Thoracic aorta (tissue), 2 donors: ENCODE measurements around the gene LPIN1. TPM values are rescaled to one million over a fixed set of nuclear protein-coding genes. Genes with fewer than 3 reads are reported as not detected.

Source experiments
- ATAC-seq: fragments of 150-250 bp; one replicate; pipeline ENCODE4 v1.8.0; 2017; ENCODE audit warnings: low read depth; ENCODE audit not compliant: insufficient number of reproducible peaks, low FRiP score
- DNase-seq: peaks from one replicate; pipeline ENCODE4 v3.0.0-alpha.2; 2020; ENCODE audit warnings: low spot score
- H3K27ac ChIP-seq, 2 donors: fragments of 200-600 bp; sonication (generic); 1 replicate in 1 of 2; 2 replicates in 1 of 2; pipeline ENCODE4 v1.5.1; 2016; ENCODE audit warnings: mild to moderate bottlenecking in 2 of 2, moderate library complexity in 2 of 2
- H3K27me3 ChIP-seq: fragments of 200-600 bp; sonication (generic); replicated peaks from 2 replicates; pipeline ENCODE4 v1.6.0; 2016; ENCODE audit warnings: mild to moderate bottlenecking; ENCODE audit not compliant: insufficient read depth
- H3K36me3 ChIP-seq: fragments of 200-600 bp; sonication (generic); one replicate; pipeline ENCODE4 v1.5.1; 2016
- H3K4me1 ChIP-seq, 2 donors: fragments of 200-600 bp; sonication (generic); 1 replicate in 1 of 2; 2 replicates in 1 of 2; pipeline versions ENCODE4 v1.5.1 to v1.6.0; 2016; ENCODE audit warnings: low read depth in 2 of 2, mild to moderate bottlenecking in 1 of 2; ENCODE audit not compliant: control insufficient read depth in 1 of 2
- H3K4me3 ChIP-seq: fragments of 200-600 bp; sonication (generic); 2 replicates; pipeline ENCODE4 v1.5.1; 2016; ENCODE audit warnings: mild to moderate bottlenecking
- H3K9me3 ChIP-seq: fragments of 200-600 bp; sonication (generic); 2 replicates; pipeline ENCODE4 v1.5.1; 2016
- total RNA-seq, 2 donors: library from RNA; depleted of rRNA; stranded (reverse); fragments of >200 nt; gene quantifications; one replicate each; pipeline versions ENCODE4 v1.1.0 to v1.2.3, GENCODE V29; 2016
- TF ChIP-seq, protein P1 (sequence below): fragments of 200-600 bp; sonication (generic); IDR thresholded peaks from one replicate; pipeline ENCODE4 v1.5.1; 2019; ENCODE audit warnings: antibody characterized with exemption

The LPIN1 gene
- total RNA-seq, 2 donors from 2014 or later = 24.5 to 55.8 TPM

GRCh38 chr2:11867926-11868325 lies 121.5 kb downstream of the LPIN1 start:
- H3K9me3 ChIP-seq = no peaks in the 10 kb centered on the region
- DNase-seq = no peak
- H3K4me1 ChIP-seq = peaks cover 0 to 5% of the 10 kb centered on the region in 2 donors
- H3K27me3 ChIP-seq = no peaks in the 10 kb centered on the region
- TF ChIP-seq, protein P1, sequence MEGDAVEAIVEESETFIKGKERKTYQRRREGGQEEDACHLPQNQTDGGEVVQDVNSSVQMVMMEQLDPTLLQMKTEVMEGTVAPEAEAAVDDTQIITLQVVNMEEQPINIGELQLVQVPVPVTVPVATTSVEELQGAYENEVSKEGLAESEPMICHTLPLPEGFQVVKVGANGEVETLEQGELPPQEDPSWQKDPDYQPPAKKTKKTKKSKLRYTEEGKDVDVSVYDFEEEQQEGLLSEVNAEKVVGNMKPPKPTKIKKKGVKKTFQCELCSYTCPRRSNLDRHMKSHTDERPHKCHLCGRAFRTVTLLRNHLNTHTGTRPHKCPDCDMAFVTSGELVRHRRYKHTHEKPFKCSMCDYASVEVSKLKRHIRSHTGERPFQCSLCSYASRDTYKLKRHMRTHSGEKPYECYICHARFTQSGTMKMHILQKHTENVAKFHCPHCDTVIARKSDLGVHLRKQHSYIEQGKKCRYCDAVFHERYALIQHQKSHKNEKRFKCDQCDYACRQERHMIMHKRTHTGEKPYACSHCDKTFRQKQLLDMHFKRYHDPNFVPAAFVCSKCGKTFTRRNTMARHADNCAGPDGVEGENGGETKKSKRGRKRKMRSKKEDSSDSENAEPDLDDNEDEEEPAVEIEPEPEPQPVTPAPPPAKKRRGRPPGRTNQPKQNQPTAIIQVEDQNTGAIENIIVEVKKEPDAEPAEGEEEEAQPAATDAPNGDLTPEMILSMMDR = no peak
- H3K27ac ChIP-seq = no peak overlapping the region
- ATAC-seq = no peak
- no peaks in the 10 kb centered on the region for H3K36me3 ChIP-seq
- H3K4me3 ChIP-seq = no peak overlapping the region

- H3K9me3 ChIP-seq = no peaks in the 10 kb centered on the region
- no peak overlapping the region for H3K27ac ChIP-seq
- TF ChIP-seq, protein P1 = no peak
- no peaks in the 10 kb centered on the region for H3K36me3 ChIP-seq
- no peaks in the 10 kb centered on the region for H3K4me1 ChIP-seq
- H3K4me3 ChIP-seq = no peak overlapping the region
- DNase-seq (no peak), ATAC-seq (no peak)
- H3K27me3 ChIP-seq = no peaks in the 10 kb centered on the region
These were observed 123.1 kb downstream of the LPIN1 start for GRCh38 chr2:11869391-11869991.

- no peak overlapping the region for H3K4me3 ChIP-seq
- TF ChIP-seq, protein P1 = no peak
- DNase-seq (no peak), ATAC-seq (no peak)
- no peaks in the 10 kb centered on the region for H3K27me3 ChIP-seq
- H3K27ac ChIP-seq = no peak overlapping the region
- no peaks in the 10 kb centered on the region for H3K9me3 ChIP-seq
- no peaks in the 10 kb centered on the region for H3K4me1 ChIP-seq
- H3K36me3 ChIP-seq = no peaks in the 10 kb centered on the region
These were observed 123.6 kb downstream of the LPIN1 start for GRCh38 chr2:11870064-11870463.

DNA sequence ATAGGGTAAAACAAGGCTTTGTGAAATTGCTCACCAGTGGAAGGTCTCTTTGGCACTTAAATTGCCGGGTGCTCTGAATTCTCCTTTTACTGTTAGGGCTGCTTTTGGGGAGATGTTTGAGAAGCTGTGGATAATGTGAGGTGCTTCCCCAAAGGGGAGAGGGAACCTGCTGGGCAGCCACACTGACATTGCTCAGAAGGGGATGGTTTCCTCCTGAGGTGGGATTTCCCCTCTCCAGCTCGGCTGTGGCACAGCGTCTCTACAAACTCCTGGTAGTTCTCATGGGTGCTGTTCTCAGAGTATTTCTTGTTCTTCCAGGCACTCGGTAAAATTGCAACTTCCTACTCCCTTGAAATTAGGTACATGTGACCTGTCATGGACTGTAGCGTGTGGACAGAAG lies 124.2 kb downstream of the LPIN1 start:
- TF ChIP-seq, protein P1 = no peak
- Histone ChIP-seq H3K27ac (no peak overlapping the region), H3K36me3 (no peaks in the 10 kb centered on the region), H3K4me1 (no peaks in the 10 kb centered on the region), H3K9me3 (no peaks in the 10 kb centered on the region), H3K27me3 (no peaks in the 10 kb centered on the region), H3K4me3 (no peak overlapping the region)
- no peak for ATAC-seq
- no peak for DNase-seq

DNA sequence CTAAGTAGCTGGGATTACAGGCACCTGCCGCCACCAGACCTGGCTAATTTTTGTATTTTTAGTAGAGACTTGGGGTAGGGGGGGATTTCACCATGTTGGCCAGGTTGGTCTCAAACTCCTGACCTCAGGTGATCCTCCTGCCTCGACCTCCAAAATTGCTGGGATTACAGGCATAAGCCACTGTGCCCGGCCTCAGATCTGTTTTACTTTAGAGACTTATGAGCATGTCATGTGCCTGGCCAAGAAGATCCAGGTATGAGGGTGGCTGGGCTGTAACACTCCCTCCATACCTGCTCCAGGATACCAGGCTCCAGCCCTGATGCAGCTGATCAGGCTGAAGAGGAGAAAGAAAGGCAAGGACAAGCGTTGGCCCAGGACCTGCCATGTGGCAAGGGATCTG lies 125.0 kb downstream of the LPIN1 start:
- ATAC-seq = no peak
- TF ChIP-seq, protein P1 = no peak

More for the DNA sequence above, 125.0 kb downstream of the LPIN1 start:
- no peak overlapping the region for H3K27ac ChIP-seq
- H3K4me3 ChIP-seq = no peak overlapping the region
- H3K27me3 ChIP-seq = no peaks in the 10 kb centered on the region
- no peak for DNase-seq
- H3K36me3 ChIP-seq = no peaks in the 10 kb centered on the region
- no peaks in the 10 kb centered on the region for H3K9me3 ChIP-seq
- no peaks in the 10 kb centered on the region for H3K4me1 ChIP-seq
